NCI-H1417 treated with DMSO at 0.1 percent for 48 hours (cell line): ENCODE data around the gene UCKL1.
"Not testable (repeated sequence)": the region's sequence is repeated elsewhere in the genome, so short reads cannot be mapped to it uniquely, and the experiment has no call there.

Source experiments
- DNase-seq: peaks from one replicate; lab custom pipeline; 2025; lab: John Stamatoyannopoulos, UW

The UCKL1 gene

GRCh38 chr20:63955827-63956663, at the start of gene UCKL1:
TSS of gene UCKL1 (minus strand) at chr20:63956416. CDS start at chr20:63956372, 44 bp downstream.
- DNase-seq, result no peak

DNA sequence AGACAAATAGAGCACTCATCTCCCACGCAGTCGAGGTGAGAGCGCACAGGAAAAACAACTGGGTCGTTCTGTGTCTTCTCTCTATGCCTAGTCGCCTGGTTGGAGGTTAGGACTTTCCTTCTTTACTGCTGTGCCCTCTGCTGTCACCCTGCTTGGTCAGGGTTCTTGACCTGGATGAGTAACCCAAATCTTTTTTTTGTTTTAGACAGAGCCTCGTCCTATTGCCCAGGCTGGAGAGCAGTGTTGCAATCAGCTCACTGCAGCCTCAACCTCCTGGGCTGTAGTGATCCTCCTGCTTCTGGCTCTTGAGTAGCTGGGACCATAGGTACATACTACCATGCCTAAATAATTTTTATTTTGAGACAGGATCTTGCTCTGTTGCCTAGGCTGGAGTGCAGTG, 49.2 kb upstream of the UCKL1 start:
- no peak for DNase-seq

GRCh38 chr20:64003960-64004725, 47.9 kb upstream of the UCKL1 start:
- no peak for DNase-seq

DNA sequence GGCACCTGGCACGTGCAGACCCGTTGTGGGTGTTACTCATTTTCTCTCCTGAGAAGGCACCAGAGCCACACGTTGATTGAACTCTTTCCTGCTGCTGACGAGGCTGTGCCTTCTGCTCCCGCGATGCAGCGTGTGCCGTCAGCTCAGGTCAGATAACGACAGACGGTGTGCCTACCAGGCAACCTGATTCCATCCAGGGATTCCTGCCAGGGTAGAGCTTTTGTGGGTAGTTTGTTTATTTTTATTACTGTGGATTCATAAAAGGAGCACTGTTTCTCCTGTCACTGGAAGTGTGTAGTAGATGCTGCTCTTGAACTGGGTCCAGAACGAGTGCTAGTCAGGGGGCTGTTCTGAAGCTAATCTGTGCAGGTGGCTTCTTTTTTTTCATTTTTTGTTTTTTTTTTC, 45.4 kb upstream of the UCKL1 start:
- DNase-seq, result no peak

GRCh38 chr20:64000906-64001305, 44.7 kb upstream of the UCKL1 start:
- DNase-seq, result no peak

- no peak for DNase-seq
Measured at GRCh38 chr20:63982937-63983336, 26.7 kb upstream of the UCKL1 start.

- peak; percentile 92 for DNase-seq
Measured at GRCh38 chr20:63980806-63981728, 24.9 kb upstream of the UCKL1 start, which contains the start of gene PRPF6. TSS of gene PRPF6 (plus strand) at chr20:63981132. CDS start at chr20:63981246, 114 bp downstream.

GRCh38 chr20:63980317-63980805, 24.1 kb upstream of the UCKL1 start:
- DNase-seq, result no peak

DNA sequence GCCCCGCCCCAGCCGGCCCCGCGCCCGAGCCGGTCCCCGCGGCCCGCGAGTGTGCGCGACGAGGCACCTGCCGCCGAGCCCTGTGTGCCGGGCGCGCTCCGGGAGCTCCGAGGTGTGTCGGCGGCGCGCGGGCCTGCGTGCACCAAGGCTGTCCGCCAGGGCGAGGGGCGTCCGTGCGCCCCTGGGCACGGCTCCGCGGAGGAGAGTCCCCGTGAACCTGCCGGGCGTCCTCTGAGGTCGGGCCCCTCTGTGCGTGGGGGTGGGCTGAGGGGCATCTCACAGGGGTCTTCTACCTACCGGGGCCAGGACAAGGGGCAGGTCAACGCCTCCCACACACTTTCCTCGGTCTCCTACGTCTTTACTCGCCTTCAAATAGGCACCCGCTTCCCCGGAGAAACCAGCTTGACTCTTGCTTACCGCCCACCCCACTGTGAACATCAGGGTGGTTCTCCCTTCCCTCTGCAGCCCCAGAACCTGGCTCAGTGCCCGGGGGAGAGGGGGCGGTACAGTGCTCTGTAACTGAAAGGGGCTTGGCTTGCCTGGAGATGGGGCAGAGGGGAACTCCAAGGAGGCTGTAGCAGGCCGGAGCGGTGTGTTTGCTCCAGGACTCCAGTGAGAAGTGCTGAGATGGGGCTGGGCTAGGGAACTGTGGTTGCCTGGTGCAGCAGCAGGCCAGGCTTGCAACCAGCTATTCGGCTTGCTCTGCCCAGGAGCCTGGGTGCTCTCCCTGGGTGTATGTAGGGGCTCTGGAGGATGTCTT, 23.5 kb upstream of the UCKL1 start, which contains the start of gene SAMD10:
Gene SAMD10 (minus strand): TSS at position 86 of the 760 bp plus-strand sequence. CDS start 175 bp downstream, outside the sequence.
- DNase-seq, result no peak

DNA sequence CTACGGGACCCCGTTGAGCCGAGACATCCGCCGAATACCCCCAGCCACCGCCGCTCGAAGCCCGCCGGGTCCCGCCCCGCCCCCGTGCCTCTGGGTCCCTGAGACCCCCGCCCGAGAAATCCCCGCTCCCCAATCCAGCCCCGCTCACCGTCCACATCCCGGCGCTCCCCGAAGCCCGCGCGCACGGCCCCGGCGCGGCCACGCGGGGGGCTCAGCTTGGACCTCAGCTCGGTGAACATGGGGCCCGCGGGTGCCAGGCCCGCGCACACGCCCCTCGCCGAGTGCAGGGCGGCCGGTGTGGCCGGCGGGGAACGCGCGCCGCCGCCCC, 23.0 kb upstream of the UCKL1 start:
- DNase-seq, result no peak

GRCh38 chr20:63978319-63979228, 22.4 kb upstream of the UCKL1 start:
- DNase-seq, result no peak

- DNase-seq, result no peak
Measured at GRCh38 chr20:63977739-63978276, 21.6 kb upstream of the UCKL1 start.

GRCh38 chr20:63976980-63977738, 20.9 kb upstream of the UCKL1 start:
- no peak for DNase-seq

DNA sequence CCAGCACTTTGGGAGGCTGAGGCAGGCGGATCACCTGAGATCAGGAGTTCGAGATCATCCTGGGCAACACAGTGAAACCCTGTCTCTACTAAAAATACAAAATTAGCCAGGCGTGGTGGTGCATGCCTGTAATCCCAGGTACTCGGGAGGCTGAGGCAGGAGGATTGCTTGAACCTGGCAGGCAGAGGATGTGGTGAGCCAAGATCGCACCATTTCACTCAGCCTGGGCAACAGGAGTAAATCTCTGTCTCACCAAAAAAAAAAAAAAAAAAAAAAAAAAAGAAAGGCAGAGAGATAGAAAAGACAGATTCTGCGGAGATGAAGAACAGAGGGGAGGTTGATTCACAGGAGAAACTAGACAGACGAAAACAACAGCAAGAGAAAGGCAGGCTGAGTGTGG, 20.3 kb upstream of the UCKL1 start:
- not testable (repeated sequence) for DNase-seq

DNA sequence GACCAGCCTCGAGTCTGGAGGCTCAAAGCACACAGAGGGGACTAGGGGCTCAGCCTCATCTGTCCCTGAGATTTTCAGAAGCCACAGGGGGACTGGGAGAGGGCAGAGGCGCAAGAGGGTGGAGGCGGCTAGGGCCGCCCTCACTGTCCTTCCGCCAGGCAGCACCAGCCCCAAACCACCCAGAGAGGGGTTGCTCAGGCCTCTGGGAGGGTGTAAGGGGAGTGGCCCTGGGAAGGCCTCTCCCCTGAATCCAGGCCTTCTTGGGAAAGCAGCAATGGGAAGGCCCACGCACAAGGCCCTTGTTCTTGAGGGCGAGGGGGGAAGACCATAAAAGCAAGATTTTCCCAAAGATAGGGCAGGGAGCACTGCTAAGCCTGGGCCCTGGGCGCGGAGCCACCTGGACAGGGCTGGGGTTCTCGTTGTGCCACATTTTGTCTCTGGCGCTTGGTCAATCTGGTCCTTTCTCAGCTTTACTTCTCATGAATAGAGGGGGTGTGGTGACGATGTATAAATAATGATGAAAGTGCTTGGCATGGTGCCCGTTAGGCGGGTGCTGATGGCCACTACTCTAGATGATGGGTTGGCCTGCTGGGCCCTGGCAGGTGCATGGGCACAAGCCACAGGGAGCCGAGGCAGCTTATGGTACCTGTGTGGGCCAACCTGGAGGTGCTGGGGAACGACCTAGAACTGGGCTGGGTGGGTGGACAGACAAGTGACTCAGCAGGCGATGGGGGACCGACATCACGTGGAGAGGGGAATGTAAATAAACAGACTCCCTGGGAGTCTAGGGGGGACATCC, 18.4 kb upstream of the UCKL1 start:
- peak; percentile 98 for DNase-seq

DNA sequence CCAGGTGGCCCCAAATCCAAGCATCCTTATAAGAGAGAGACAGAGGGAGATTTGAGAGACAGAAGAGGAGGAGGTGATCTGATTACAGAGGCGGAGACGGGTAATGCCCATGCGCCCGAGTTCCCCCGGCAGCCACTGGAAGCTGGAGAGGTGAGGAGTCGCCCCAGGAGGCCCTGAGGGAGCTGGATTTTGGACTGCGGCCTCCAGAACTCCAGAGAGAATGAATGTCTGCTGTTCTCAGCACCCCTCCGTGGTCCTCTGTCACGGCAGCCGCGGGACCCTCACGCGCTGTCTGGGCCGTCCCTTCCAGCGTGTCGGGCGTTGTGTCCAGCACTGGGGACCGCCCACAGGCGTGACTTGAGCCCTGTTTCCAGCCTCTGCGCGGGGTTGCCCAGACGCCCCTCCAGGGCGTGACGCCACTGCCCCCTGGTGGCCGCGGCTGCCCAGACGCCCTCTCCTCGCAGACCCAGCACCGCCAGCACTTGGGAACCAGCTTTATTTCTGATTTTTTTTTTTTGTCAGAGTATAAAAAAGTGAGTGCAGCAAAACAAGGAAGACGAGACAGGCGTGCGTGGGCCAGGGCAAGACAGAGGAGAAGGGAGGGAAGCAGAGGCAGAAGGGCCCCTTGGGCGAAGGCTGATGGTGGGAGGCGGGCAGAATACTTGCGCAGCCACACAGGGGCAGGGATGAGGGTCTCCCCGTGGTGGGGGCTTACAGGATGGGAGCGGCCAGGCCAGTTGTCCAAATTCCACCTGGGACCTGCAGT, 17.6 kb upstream of the UCKL1 start:
- peak; percentile 57 for DNase-seq

DNA sequence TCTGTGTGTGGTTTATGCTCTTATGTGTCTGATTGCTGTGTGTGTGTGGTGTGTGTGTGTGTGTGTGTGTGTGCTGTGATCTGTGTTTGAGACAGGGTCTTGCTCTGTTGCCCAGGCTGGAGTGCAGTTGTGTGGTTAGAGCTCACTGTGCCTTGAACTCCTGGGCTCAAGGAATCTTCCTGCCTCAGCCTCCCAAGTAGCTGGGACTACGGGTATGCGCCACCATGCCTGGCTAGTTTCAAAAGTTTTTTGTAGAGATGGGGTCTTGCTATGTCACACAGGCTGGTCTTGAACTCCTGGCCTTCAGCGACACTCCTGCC, 16.9 kb upstream of the UCKL1 start:
- DNase-seq, result no peak
